ENCODE measurements around the gene SLC6A9.

The SLC6A9 gene

GRCh38 chr1:43998000-43998378 lies 33.3 kb downstream of the SLC6A9 start:
- DNase-seq: no peak

DNA sequence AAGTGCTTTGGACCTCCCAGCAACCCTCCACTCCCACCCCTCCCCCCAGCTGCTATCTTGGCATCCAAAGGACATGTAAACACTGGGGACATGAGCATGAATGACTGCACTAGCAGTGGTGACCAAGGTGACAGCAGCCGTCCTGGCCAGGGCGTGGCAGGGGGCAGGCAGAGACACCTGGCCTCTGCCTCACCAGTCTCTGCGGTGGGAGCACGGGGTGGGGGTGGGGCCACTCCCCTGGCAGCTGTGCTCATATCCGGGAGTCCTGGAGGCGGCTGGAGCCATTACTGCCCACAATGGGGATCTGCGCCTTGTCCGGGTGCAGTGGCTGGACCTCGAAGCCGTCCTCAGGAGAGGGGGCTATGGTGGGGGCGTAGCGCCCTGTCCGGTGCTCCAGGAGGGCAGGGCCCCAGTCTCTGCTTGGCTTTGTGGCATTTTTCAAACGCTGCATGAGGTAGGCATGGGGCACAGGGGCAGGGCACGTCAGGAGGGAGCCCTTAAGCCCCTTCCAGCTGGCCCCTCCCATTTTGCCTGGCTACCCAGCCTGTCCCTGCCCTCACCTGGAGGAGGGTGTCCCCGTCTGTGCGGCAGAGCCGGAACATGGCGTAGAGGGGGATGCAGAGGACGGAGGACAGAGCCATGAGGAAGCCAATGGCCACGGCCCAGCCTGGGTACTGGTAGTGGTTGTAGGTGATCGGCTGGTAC lies 33.8 kb downstream of the SLC6A9 start:
- DNase-seq: no peak

DNA sequence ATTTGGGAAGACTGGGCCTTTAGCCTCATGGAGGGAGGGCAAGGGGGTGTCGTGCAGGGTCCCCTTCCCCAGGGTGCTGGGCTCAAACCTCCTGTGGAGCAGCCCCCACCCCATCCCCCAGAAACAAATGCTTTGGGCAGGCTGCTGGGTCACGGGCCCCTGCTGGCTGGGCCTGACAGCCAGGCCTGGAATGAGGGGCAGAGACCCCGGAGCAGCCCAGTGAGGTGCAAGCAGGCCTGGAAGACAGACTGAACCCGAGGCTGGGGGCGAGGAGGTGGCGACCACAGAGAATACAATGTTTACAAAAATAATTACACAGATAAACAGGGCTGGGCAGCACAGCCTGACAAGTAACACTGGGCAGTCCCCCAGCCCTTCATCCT lies 34.5 kb downstream of the SLC6A9 start:
- DNase-seq: no peak

DNA sequence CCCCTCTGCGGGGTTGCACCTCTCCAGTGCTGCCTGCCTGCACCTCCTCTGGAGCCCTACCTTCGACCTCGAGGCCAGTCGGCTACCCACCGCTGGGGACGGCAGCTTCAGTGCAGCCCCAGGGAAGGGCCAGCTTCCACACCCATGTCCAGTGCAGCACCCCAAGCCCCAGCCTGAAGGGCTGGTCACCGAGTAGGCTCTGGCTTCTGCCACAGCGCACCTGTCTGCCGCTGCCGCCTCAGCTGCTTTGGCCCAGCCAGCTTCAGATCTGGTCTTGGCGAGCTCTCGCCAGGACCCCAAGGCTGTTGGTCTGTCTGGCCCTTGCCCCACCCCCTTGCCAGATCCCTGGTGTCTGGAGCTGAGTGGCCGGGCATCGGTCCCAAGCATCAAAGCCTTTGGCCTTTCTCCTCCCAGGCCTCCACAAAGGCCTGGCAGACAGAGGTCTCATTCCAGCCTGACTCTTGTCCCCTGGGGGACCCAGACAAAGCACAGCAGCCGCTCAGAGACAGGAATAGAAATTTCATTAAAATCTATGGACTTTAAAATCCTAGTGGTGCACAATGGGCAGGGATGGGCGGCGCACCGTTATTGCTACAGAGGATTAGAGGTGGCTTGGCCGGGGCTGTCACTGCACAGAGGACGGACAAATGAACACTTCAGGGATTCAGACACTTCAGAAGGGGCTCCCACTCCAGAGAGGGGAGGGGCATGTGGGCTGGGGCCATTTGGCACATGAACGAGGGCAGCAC lies 35.1 kb downstream of the SLC6A9 start:
- DNase-seq: no peak

GRCh38 chr1:43994794-43995790 lies 36.2 kb downstream of the SLC6A9 start:
- no peak for DNase-seq

DNA sequence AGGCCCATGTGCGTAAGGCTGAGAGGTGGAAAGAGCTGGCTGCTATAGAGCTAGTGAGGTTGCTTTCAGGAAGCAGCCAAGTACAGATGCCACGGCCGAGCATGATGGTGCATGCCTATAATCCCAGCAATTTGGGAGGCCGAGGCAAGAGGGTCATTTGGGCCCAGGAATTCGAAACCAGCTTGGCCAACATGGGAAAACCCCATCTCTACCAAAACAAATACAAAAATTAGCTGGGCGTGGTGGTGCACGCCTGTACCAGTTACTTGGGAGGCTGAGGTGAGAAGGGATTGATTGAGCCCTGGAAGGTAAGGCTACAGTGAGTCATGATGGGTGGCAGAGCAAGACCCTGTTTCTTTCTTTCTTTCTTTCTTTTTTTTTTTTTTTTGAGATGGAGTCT lies 37.2 kb downstream of the SLC6A9 start:
- no peak for DNase-seq

- DNase-seq: no peak
These were observed 37.9 kb downstream of the SLC6A9 start for GRCh38 chr1:43993206-43993914.

- no peak for DNase-seq
These were observed 38.8 kb downstream of the SLC6A9 start for GRCh38 chr1:43992232-43992995.

- no peak for DNase-seq
These were observed 39.6 kb downstream of the SLC6A9 start, which contains the start of gene CCDC24 for GRCh38 chr1:43991476-43992231. Gene CCDC24 (plus strand): TSS chr1:43991599. CDS start chr1:43991879, 280 bp downstream.

GRCh38 chr1:43991200-43991475 lies 40.1 kb downstream of the SLC6A9 start:
- DNase-seq: no peak

DNA sequence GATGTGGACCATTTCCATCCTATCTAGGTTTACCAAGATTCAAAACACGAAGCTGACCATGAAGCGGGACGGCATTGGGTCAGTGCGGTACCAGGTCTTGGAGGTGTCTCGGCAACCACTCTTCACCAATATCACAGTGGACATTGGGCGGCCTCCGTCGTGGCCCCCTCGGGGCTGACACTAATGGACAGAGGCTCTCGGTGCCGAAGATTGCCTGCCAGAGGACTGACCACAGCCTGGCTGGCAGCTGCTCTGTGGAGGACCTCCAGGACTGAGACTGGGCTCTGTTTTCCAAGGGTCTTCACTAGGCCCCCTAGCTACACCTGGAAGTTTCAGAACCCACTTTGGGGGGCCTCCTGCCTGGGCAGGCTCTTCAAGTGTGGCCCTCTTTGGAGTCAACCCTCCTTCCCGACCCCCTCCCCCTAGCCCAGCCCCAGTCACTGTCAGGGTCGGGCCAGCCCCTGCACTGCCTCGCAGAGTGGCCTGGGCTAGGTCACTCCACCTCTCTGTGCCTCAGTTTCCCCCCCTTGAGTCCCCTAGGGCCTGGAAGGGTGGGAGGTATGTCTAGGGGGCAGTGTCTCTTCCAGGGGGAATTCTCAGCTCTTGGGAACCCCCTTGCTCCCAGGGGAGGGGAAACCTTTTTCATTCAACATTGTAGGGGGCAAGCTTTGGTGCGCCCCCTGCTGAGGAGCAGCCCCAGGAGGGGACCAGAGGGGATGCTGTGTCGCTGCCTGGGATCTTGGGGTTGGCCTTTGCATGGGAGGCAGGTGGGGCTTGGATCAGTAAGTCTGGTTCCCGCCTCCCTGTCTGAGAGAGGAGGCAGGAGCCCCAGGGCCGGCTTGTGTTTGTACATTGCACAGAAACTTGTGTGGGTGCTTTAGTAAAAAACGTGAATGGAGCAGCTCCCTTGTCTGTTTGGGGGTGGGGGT lies 40.7 kb downstream of the SLC6A9 start:
- DNase-seq: no peak

DNA sequence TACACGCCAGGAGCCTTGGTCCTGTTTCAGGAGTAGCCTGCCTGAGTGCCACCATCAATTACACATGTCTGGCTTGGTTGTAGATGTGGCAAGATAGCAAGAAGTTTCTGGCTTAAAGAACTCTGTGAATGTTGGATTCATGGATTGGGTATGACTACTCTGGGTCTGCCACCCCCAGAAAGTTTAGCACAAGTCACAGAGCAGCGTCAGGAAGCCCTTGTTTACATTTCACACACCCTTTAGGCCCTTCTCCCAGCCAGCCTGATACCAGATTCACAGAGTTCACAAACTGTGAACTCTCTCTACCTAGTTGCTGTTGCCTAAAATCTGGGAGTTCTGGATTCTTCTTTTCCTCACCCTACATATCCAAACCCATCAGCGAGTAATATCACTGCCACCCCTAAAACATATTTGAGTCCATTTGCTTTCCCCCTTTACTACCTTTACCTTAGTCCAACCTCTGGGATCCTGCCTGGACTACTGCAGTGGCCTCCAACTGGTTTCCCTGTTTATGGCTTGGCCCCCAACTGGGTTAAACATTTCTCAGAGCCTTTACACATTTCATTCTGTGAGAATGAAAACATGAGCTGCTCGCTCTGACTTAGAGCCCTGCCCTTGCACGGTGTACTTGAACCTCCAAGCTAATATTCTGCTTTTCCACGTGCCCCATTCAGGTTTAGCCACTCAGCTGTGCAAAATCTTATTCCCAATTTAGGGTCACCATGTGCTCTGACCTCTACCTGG lies 43.9 kb downstream of the SLC6A9 start:
- DNase-seq: no peak

- DNase-seq: no peak
These were observed 44.5 kb downstream of the SLC6A9 start for GRCh38 chr1:43986712-43987111.

GRCh38 chr1:43985984-43986595 lies 45.2 kb downstream of the SLC6A9 start:
- no peak for DNase-seq

DNA sequence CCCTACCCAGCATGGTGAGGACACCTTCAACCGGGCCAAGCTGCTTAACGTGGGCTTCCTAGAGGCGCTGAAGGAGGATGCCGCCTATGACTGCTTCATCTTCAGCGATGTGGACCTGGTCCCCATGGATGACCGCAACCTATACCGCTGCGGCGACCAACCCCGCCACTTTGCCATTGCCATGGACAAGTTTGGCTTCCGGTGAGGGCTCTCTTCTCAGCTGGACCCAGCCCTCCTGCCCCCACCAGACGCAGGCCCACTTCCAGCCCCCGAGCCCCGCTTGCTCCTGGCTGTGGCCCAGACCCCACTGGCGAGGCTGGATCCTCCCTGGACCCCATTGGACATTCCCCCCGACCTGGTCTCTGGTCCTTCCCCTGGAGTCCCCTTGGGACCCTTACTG lies 46.4 kb downstream of the SLC6A9 start:
- no peak for DNase-seq

GRCh38 chr1:43983253-43983899 lies 47.9 kb downstream of the SLC6A9 start:
- no peak for DNase-seq

GRCh38 chr1:43982808-43983207 lies 48.5 kb downstream of the SLC6A9 start:
- DNase-seq: no peak

DNA sequence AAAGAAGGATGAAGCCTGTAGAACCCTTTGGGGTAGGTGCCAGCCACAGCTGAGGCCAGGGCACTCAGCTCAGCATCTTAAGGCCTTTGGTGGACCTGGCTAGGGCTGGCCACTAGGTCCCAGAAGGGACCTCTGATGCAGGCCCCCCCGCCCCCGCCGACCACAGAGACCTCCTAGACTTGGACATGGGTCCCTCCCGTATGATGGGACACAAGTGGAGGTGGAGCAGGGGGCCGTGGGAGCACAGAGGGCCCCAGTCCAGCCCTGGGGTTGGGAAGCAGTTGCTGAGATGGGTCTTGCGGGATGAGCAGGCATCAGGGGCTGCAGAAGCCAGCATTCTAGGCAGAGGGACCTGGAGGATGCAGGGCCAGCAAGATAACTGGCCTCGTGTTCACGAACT lies 49.0 kb downstream of the SLC6A9 start:
- no peak for DNase-seq
